H9 (cell line): ENCODE data around the gene NFYC. TPM values are rescaled to one million over a fixed set of nuclear protein-coding genes. Genes with fewer than 3 reads are reported as not detected.

Experiments
- DNase-seq: peaks from one replicate; pipeline ENCODE4 v3.0.0-alpha.2; 2017
- H2AFZ ChIP-seq: one replicate; pipeline ENCODE4 v1.6.1; 2013; ENCODE audit warnings: mild to moderate bottlenecking, low read length, control low read depth, moderate library complexity
- H2AK5ac ChIP-seq: 2 replicates; pipeline ENCODE4 v1.6.1; 2013; ENCODE audit warnings: low read length, control low read depth, mixed read lengths; ENCODE audit not compliant: insufficient read length
- H2BK120ac ChIP-seq: one replicate; pipeline ENCODE4 v1.6.1; 2013; ENCODE audit warnings: low read depth, mild to moderate bottlenecking, low read length, control low read depth, inconsistent platforms; ENCODE audit not compliant: poor library complexity, severe bottlenecking
- H2BK12ac ChIP-seq: 2 replicates; pipeline ENCODE4 v1.6.1; 2013; ENCODE audit warnings: low read length, control low read depth, mixed read lengths, low read depth; ENCODE audit not compliant: insufficient read length
- H2BK15ac ChIP-seq: 2 replicates; pipeline ENCODE4 v1.6.1; 2013; ENCODE audit warnings: low read depth, low read length, control low read depth
- H2BK20ac ChIP-seq: one replicate; pipeline ENCODE4 v1.6.1; 2013; ENCODE audit warnings: low read depth, mild to moderate bottlenecking, low read length, control low read depth, inconsistent platforms; ENCODE audit not compliant: poor library complexity, severe bottlenecking
- H2BK5ac ChIP-seq: 2 replicates; pipeline ENCODE4 v1.6.1; 2013; ENCODE audit warnings: low read length, control low read depth, mixed read lengths; ENCODE audit not compliant: insufficient read length
- H3K14ac ChIP-seq: 2 replicates; pipeline ENCODE4 v1.6.1; 2013; ENCODE audit warnings: low read length, control low read depth; ENCODE audit not compliant: insufficient read depth
- H3K18ac ChIP-seq: 2 replicates; pipeline ENCODE4 v1.6.1; 2013; ENCODE audit warnings: low read depth, mild to moderate bottlenecking, mixed read lengths, low read length, control low read depth; ENCODE audit not compliant: insufficient read length
- H3K23ac ChIP-seq: 2 replicates; pipeline ENCODE4 v1.6.1; 2013; ENCODE audit warnings: low read length, control low read depth, mixed read lengths, low read depth; ENCODE audit not compliant: insufficient read length
- H3K23me2 ChIP-seq: 2 replicates; pipeline ENCODE4 v1.6.1; 2013; ENCODE audit warnings: low read depth, mild to moderate bottlenecking, mixed read lengths, low read length, control low read depth; ENCODE audit not compliant: insufficient read length, poor library complexity, severe bottlenecking
- H3K27ac ChIP-seq: 2 replicates; pipeline ENCODE4 v1.5.1; 2013; ENCODE audit warnings: low read length, control low read depth, mixed read lengths, low read depth; ENCODE audit not compliant: insufficient read length
- H3K27me3 ChIP-seq: 2 replicates; pipeline ENCODE4 v1.6.1; 2013; ENCODE audit warnings: low read length, control low read depth, inconsistent platforms; ENCODE audit not compliant: insufficient read depth
- H3K4ac ChIP-seq: 2 replicates; pipeline ENCODE4 v1.6.1; 2013; ENCODE audit warnings: low read depth, mild to moderate bottlenecking, control low read depth, inconsistent platforms, low read length, moderate library complexity
- H3K4me1 ChIP-seq: 2 replicates; pipeline ENCODE4 v1.6.1; 2013; ENCODE audit warnings: low read length, control low read depth, inconsistent platforms; ENCODE audit not compliant: insufficient read depth
- H3K4me2 ChIP-seq: 2 replicates; pipeline ENCODE4 v1.6.1; 2013; ENCODE audit warnings: low read length, control low read depth, mixed read lengths; ENCODE audit not compliant: insufficient read length, insufficient read depth
- H3K56ac ChIP-seq: 2 replicates; pipeline ENCODE4 v1.6.1; 2013; ENCODE audit warnings: low read depth, mild to moderate bottlenecking, mixed read lengths, low read length, control low read depth; ENCODE audit not compliant: insufficient read length
- H3K79me1 ChIP-seq: 2 replicates; pipeline ENCODE4 v1.6.1; 2013; ENCODE audit warnings: low read depth, mild to moderate bottlenecking, moderate library complexity, low read length, control low read depth, inconsistent platforms; ENCODE audit not compliant: insufficient read depth, poor library complexity, severe bottlenecking
- H3K79me2 ChIP-seq: 2 replicates; pipeline ENCODE4 v1.6.1; 2013; ENCODE audit warnings: low read length, control low read depth, inconsistent platforms; ENCODE audit not compliant: insufficient read depth
- H3K9ac ChIP-seq: 2 replicates; pipeline ENCODE4 v1.6.1; 2013; ENCODE audit warnings: low read length, control low read depth, mixed read lengths; ENCODE audit not compliant: insufficient read length; ENCODE audit errors: extremely low read depth
- H3K9me3 ChIP-seq: one replicate; pipeline ENCODE4 v1.6.1; 2013; ENCODE audit warnings: low read depth, low read length, inconsistent platforms; ENCODE audit not compliant: control insufficient read depth
- H3T11ph ChIP-seq: one replicate; pipeline ENCODE4 v1.6.1; 2013; ENCODE audit warnings: mild to moderate bottlenecking, low read length, control low read depth, inconsistent platforms
- H4K20me1 ChIP-seq: one replicate; pipeline ENCODE4 v1.6.1; 2013; ENCODE audit not compliant: control insufficient read depth, insufficient read length, insufficient read depth
- H4K5ac ChIP-seq: 2 replicates; pipeline ENCODE4 v1.6.1; 2013; ENCODE audit warnings: low read depth, mild to moderate bottlenecking, mixed read lengths, low read length, control low read depth; ENCODE audit not compliant: insufficient read length
- H4K8ac ChIP-seq: replicated peaks from 2 replicates; pipeline ENCODE4 v1.6.1; 2013; ENCODE audit warnings: low read length, control low read depth, mixed read lengths, low read depth; ENCODE audit not compliant: insufficient read length
- H4K91ac ChIP-seq: 2 replicates; pipeline ENCODE4 v1.6.1; 2013; ENCODE audit warnings: low read depth, mild to moderate bottlenecking, moderate library complexity, mixed read lengths, low read length, control low read depth; ENCODE audit not compliant: insufficient read length
- H3K27ac Mint-ChIP-seq, 3 experiments: 2 replicates in 2 of 3; 3 replicates in 1 of 3; pipeline ENCODE4 v1.8.0; 2020 to 2021; ENCODE audit warnings: mixed read lengths in 3 of 3, mild to moderate bottlenecking in 1 of 3, moderate library complexity in 1 of 3
- H3K27me3 Mint-ChIP-seq: 2 replicates; pipeline ENCODE4 v1.8.0; 2021; ENCODE audit warnings: low read depth, mild to moderate bottlenecking, moderate library complexity, mixed read lengths
- H3K36me3 Mint-ChIP-seq, 3 experiments: 2 replicates in 2 of 3; 3 replicates in 1 of 3; pipeline ENCODE4 v1.8.0; 2020 to 2021; ENCODE audit warnings: low read depth in 3 of 3, mixed read lengths in 3 of 3; ENCODE audit not compliant: insufficient read depth in 1 of 3
- H3K4me1 Mint-ChIP-seq, 2 experiments: 2 replicates each; pipeline ENCODE4 v1.8.0; 2020; ENCODE audit warnings: mixed read lengths in 2 of 2
- H3K4me3 Mint-ChIP-seq, 2 experiments: 2 replicates in 1 of 2; 3 replicates in 1 of 2; pipeline ENCODE4 v1.8.0; 2020 to 2021; ENCODE audit warnings: mild to moderate bottlenecking in 2 of 2, mixed read lengths in 2 of 2, moderate library complexity in 1 of 2
- H3K9me3 Mint-ChIP-seq, 2 experiments: 2 replicates in 1 of 2; 3 replicates in 1 of 2; pipeline ENCODE4 v1.8.0; 2020; ENCODE audit warnings: mild to moderate bottlenecking in 2 of 2, mixed read lengths in 2 of 2, moderate library complexity in 1 of 2
- WGBS: extraction: QIAGEN DNeasy Blood & Tissue Kit; methylation state at CpG from one replicate; pipeline ENCODE4 v1.1.7; 2013; ENCODE audit warnings: missing lambda C conversion rate, low lambda C conversion rate, mixed read lengths; ENCODE audit not compliant: insufficient read length; ENCODE audit errors: extremely low coverage; 5-methylcytosine and 5-hydroxymethylcytosine counted together
- total RNA-seq: library from RNA; stranded (reverse); gene quantifications from 2 replicates; pipeline ENCODE4 v1.2.1, GENCODE V29; 2021
- TF ChIP-seq, protein P1 (sequence below): fragments of 200-600 bp; sonication (generic); conservative IDR thresholded peaks from 3 replicates; pipeline ENCODE4 v1.8.0; 2021; ENCODE audit warnings: antibody characterized with exemption, mild to moderate bottlenecking

NFYC gene
- total RNA-seq, 1 experiment from 2014 or later: 54.7 TPM

DNA sequence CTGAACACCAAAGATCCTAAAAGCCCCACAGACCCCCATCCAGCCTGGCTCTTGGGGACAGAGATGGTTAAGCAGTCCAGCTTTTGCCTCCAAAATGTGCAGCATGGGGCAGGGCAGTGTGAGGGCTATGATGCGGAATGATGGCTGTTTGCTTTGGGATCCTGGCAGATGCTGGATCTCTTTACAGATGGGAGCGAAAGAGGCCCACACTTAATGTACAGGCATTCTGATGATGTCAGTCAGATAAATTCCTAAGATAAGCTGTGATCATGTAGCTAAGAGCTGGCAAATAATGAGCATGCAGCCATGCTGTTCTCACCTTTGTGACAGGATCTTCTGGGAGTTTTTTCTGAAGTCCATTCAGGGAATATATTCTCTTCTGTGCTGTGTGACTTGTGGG lies 74.5 kb downstream of the NFYC start:
- H3K14ac ChIP-seq: no peak overlapping the region
- H4K20me1 ChIP-seq: no peaks in the 10 kb centered on the region
- H3K9me3 ChIP-seq: no peaks in the 10 kb centered on the region
- no peak overlapping the region for H4K91ac ChIP-seq
- no peaks in the 10 kb centered on the region for H3K27me3 ChIP-seq
- H3K27ac Mint-ChIP-seq: no peak overlapping the region
- no peak overlapping the region for H3K56ac ChIP-seq
- no peak overlapping the region for H2BK12ac ChIP-seq
- H3K4me3 Mint-ChIP-seq: no peak overlapping the region
- H3K4me1 ChIP-seq: no peaks in the 10 kb centered on the region
- H2BK20ac ChIP-seq: no peak overlapping the region
- no peak overlapping the region for H2BK15ac ChIP-seq
- H3K9ac ChIP-seq: no peak overlapping the region
- no peak overlapping the region for H2AFZ ChIP-seq
- no peak overlapping the region for H3K27ac ChIP-seq
- H3K23ac ChIP-seq: no peak overlapping the region
- no peak overlapping the region for H3K18ac ChIP-seq
- H2BK120ac ChIP-seq: no peak overlapping the region
- no peaks in the 10 kb centered on the region for H3K27me3 Mint-ChIP-seq
- H3K9me3 Mint-ChIP-seq: no peaks in the 10 kb centered on the region
- H3K4me2 ChIP-seq: no peak overlapping the region
- TF ChIP-seq, protein P1, sequence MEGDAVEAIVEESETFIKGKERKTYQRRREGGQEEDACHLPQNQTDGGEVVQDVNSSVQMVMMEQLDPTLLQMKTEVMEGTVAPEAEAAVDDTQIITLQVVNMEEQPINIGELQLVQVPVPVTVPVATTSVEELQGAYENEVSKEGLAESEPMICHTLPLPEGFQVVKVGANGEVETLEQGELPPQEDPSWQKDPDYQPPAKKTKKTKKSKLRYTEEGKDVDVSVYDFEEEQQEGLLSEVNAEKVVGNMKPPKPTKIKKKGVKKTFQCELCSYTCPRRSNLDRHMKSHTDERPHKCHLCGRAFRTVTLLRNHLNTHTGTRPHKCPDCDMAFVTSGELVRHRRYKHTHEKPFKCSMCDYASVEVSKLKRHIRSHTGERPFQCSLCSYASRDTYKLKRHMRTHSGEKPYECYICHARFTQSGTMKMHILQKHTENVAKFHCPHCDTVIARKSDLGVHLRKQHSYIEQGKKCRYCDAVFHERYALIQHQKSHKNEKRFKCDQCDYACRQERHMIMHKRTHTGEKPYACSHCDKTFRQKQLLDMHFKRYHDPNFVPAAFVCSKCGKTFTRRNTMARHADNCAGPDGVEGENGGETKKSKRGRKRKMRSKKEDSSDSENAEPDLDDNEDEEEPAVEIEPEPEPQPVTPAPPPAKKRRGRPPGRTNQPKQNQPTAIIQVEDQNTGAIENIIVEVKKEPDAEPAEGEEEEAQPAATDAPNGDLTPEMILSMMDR: no peak
- H2BK5ac ChIP-seq: no peak overlapping the region
- no peaks in the 10 kb centered on the region for H3K79me2 ChIP-seq
- no peak overlapping the region for H3K4ac ChIP-seq
- peaks cover 37 to 90% (median 79%) of the 10 kb centered on the region in 3 experiments; a peak in 6 of 7 replicates for H3K36me3 Mint-ChIP-seq
- DNase-seq: no peak
- H4K5ac ChIP-seq: no peak overlapping the region
- no CpG with 5 or more reads among the region's 2 CpGs for WGBS
- H2AK5ac ChIP-seq: no peak overlapping the region
- H3K4me1 Mint-ChIP-seq: peaks cover 0 to 4% of the 10 kb centered on the region in 2 experiments; a peak in 1 of 4 replicates
- no peak overlapping the region for H3T11ph ChIP-seq
- H3K79me1 ChIP-seq: no peaks in the 10 kb centered on the region
- H3K23me2 ChIP-seq: no peaks in the 10 kb centered on the region
- H4K8ac ChIP-seq: no peak overlapping the region
